ENCODE data around the gene STX17. TPM values are rescaled to one million over a fixed set of nuclear protein-coding genes. Genes with fewer than 3 reads are reported as not detected.

The STX17 gene
- total and polyA plus RNA-seq, 7 donors: 5.2 to 31.1 (median 19.6) TPM

- Histone ChIP-seq H3K4me1 (peaks cover 7% of the 10 kb centered on the region), H3K27me3 (ENCODE audit: insufficient read depth in 3 of 3, low read length in 2 of 3) (no peaks in the 10 kb centered on the region), H3K9me3 (peaks cover 2% of the 10 kb centered on the region), H3K27ac (no peak overlapping the region), H3K36me3 (ENCODE audit: insufficient read depth in 1 of 2, low read depth in 1 of 2) (peaks cover 9 to 54% of the 10 kb centered on the region in 2 donors), H3K4me3 (no peak overlapping the region)
- intact Hi-C loops (cut with DNase I): no loop called here
- 93 to 100% (median 100%) methylated on average over 1 of the region's 1 CpG for WGBS, 3 donors
- ATAC-seq (no peak), DNase-seq (no peak)
- TF ChIP-seq, protein P1, sequence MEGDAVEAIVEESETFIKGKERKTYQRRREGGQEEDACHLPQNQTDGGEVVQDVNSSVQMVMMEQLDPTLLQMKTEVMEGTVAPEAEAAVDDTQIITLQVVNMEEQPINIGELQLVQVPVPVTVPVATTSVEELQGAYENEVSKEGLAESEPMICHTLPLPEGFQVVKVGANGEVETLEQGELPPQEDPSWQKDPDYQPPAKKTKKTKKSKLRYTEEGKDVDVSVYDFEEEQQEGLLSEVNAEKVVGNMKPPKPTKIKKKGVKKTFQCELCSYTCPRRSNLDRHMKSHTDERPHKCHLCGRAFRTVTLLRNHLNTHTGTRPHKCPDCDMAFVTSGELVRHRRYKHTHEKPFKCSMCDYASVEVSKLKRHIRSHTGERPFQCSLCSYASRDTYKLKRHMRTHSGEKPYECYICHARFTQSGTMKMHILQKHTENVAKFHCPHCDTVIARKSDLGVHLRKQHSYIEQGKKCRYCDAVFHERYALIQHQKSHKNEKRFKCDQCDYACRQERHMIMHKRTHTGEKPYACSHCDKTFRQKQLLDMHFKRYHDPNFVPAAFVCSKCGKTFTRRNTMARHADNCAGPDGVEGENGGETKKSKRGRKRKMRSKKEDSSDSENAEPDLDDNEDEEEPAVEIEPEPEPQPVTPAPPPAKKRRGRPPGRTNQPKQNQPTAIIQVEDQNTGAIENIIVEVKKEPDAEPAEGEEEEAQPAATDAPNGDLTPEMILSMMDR (IDR thresholded peaks at IDR 0.05): no peak
These were observed 113.1 kb downstream of the STX17 start for GRCh38 chr9:100019541-100019940.

Other genes starting within 250 kb of the STX17 start
- 10 to 100 TPM in 2 of 4 donors, 1 to 10 TPM in 2; 1.5 to 40.8 (median 15.3) TPM for gene NR4A3, start 84.8 kb upstream of the STX17 start, total RNA-seq
- 10 to 100 TPM in 1 of 3 donors, 1 to 10 TPM in 2; 2.0 to 11.0 (median 3.4) TPM for gene NR4A3, start 84.8 kb upstream of the STX17 start, polyA plus RNA-seq
- 10 to 100 TPM in 2 of 4 donors, 1 to 10 TPM in 2; 7.5 to 12.1 (median 9.9) TPM for gene ERP44, start 192.3 kb downstream of the STX17 start, total RNA-seq
- gene ERP44, start 192.3 kb downstream of the STX17 start, polyA plus RNA-seq: 10 to 100 TPM; 10.9 to 14.3 (median 10.9) TPM
- 1 to 10 TPM; 4.1 to 7.3 (median 5.9) TPM for gene INVS, start 192.6 kb downstream of the STX17 start, total RNA-seq
- 1 to 10 TPM; 1.6 to 6.5 (median 2.0) TPM for gene INVS, start 192.6 kb downstream of the STX17 start, polyA plus RNA-seq

All from psoas muscle (tissue), 8 donors.